Measurements from ENCODE around the gene EYA2.
A peak's percentile ranks its signal among the peaks of the same experiment; 100 is the strongest.
"Not testable (repeated sequence)": the region's sequence is repeated elsewhere in the genome, so short reads cannot be mapped to it uniquely, and the experiment has no call there.

The EYA2 gene

GRCh38 chr20:46897328-46897880 is 2.8 kb downstream of the EYA2 start:
- no peak for DNase-seq

GRCh38 chr20:46898423-46898822 is 3.8 kb downstream of the EYA2 start:
- no peak for DNase-seq

- no peak for DNase-seq
Observed at GRCh38 chr20:46899621-46900020, 5.0 kb downstream of the EYA2 start.

- peak; percentile 20 for DNase-seq
Observed at GRCh38 chr20:46900086-46900485, 5.4 kb downstream of the EYA2 start.

- no peak for DNase-seq
Observed at GRCh38 chr20:46900826-46901225, 6.2 kb downstream of the EYA2 start.

GRCh38 chr20:46901638-46902037 is 7.0 kb downstream of the EYA2 start:
- DNase-seq: no peak

GRCh38 chr20:46903256-46903655 is 8.6 kb downstream of the EYA2 start:
- DNase-seq: no peak

- no peak for DNase-seq
Observed at GRCh38 chr20:46903937-46904336, 9.3 kb downstream of the EYA2 start.

GRCh38 chr20:46905364-46906125 is 10.9 kb downstream of the EYA2 start:
- no peak for DNase-seq

GRCh38 chr20:46913329-46914044 is 18.8 kb downstream of the EYA2 start:
- DNase-seq: no peak

- DNase-seq: no peak
Observed at GRCh38 chr20:46914789-46915379, 20.2 kb downstream of the EYA2 start.

GRCh38 chr20:46915575-46916257 is 21.1 kb downstream of the EYA2 start:
- DNase-seq: no peak

GRCh38 chr20:46916258-46916603 is 21.6 kb downstream of the EYA2 start:
- no peak for DNase-seq

- no peak for DNase-seq
Observed at GRCh38 chr20:46917155-46917554, 22.5 kb downstream of the EYA2 start.

GRCh38 chr20:46920114-46920513 is 25.5 kb downstream of the EYA2 start:
- no peak for DNase-seq

GRCh38 chr20:46922841-46923240 is 28.2 kb downstream of the EYA2 start:
- not testable (repeated sequence) for DNase-seq

GRCh38 chr20:46923550-46923949 is 28.9 kb downstream of the EYA2 start:
- no peak for DNase-seq

GRCh38 chr20:46928580-46929132 is 34.0 kb downstream of the EYA2 start:
- DNase-seq: no peak

GRCh38 chr20:46929902-46930301 is 35.3 kb downstream of the EYA2 start:
- no peak for DNase-seq

- DNase-seq: no peak
Observed at GRCh38 chr20:46930640-46931339, 36.1 kb downstream of the EYA2 start.

- DNase-seq: no peak
Observed at GRCh38 chr20:46931699-46932098, 37.1 kb downstream of the EYA2 start.

GRCh38 chr20:46932439-46932838 is 37.8 kb downstream of the EYA2 start:
- not testable (repeated sequence) for DNase-seq
